Endometrium (tissue), 2 donors: ENCODE results near the gene PSMF1.
"Not testable (repeated sequence)": the region's sequence is repeated elsewhere in the genome, so short reads cannot be mapped to it uniquely, and the experiment has no call there.

Experiments
- FAIRE-seq: peaks from 2 replicates; lab custom pipeline; 2012; peaks lifted over from hg19 to GRCh38; lab: Jason Lieb, UNC
- donor health status: control.
- donor health status: control.

Gene PSMF1

GRCh38 chr20:1122388-1123315 is 4.2 kb downstream of the PSMF1 start:
- no peak for FAIRE-seq

GRCh38 chr20:1123666-1124065 is 5.3 kb downstream of the PSMF1 start:
- FAIRE-seq, result no peak

- no peak for FAIRE-seq
Observed at GRCh38 chr20:1124421-1124820, 6.0 kb downstream of the PSMF1 start.

GRCh38 chr20:1125277-1125676 is 6.9 kb downstream of the PSMF1 start:
- FAIRE-seq, result no peak

GRCh38 chr20:1127840-1128239 is 9.4 kb downstream of the PSMF1 start:
- no peak for FAIRE-seq

- FAIRE-seq, result no peak
Observed at GRCh38 chr20:1130058-1130694, 11.8 kb downstream of the PSMF1 start.

GRCh38 chr20:1130847-1131246 is 12.4 kb downstream of the PSMF1 start:
- FAIRE-seq, result no peak

- FAIRE-seq, result no peak
Observed at GRCh38 chr20:1131354-1131753, 13.0 kb downstream of the PSMF1 start.

GRCh38 chr20:1134355-1134754 is 16.0 kb downstream of the PSMF1 start:
- no peak for FAIRE-seq

GRCh38 chr20:1134836-1135235 is 16.4 kb downstream of the PSMF1 start:
- no peak for FAIRE-seq

- FAIRE-seq, result no peak
Observed at GRCh38 chr20:1137236-1137635, 18.8 kb downstream of the PSMF1 start.

GRCh38 chr20:1144401-1145172 is 26.2 kb downstream of the PSMF1 start:
- FAIRE-seq, result no peak

GRCh38 chr20:1146957-1147356 is 28.6 kb downstream of the PSMF1 start:
- no peak for FAIRE-seq

- not testable (repeated sequence) for FAIRE-seq
Observed at GRCh38 chr20:1149812-1150211, 31.4 kb downstream of the PSMF1 start.

GRCh38 chr20:1150218-1150617 is 31.8 kb downstream of the PSMF1 start:
- FAIRE-seq, result no peak

- no peak for FAIRE-seq
Observed at GRCh38 chr20:1150968-1151367, 32.6 kb downstream of the PSMF1 start.

GRCh38 chr20:1154226-1154625 is 35.8 kb downstream of the PSMF1 start:
- FAIRE-seq, result no peak

- FAIRE-seq, result no peak
Observed at GRCh38 chr20:1154691-1155090, 36.3 kb downstream of the PSMF1 start.

GRCh38 chr20:1155342-1155741 is 36.9 kb downstream of the PSMF1 start:
- FAIRE-seq, result no peak

GRCh38 chr20:1160496-1160895 is 42.1 kb downstream of the PSMF1 start:
- FAIRE-seq, result no peak

- FAIRE-seq, result no peak
Observed at GRCh38 chr20:1160991-1161390, 42.6 kb downstream of the PSMF1 start.

GRCh38 chr20:1163105-1163504 is 44.7 kb downstream of the PSMF1 start:
- no peak for FAIRE-seq

GRCh38 chr20:1163653-1164052 is 45.3 kb downstream of the PSMF1 start:
- FAIRE-seq, result no peak
